B cell (primary cell): ENCODE data around the gene NFATC1. TPM values are rescaled to one million over a fixed set of nuclear protein-coding genes. Genes with fewer than 3 reads are reported as not detected.

Experiments
- ATAC-seq: fragments of 200-7000 bp; cut with Tn5 transposase; one replicate; pipeline ENCODE4 v1.10.0; 2021; ENCODE audit warnings: low read depth, mild to moderate bottlenecking, moderate number of reproducible peaks, moderate library complexity
- CTCF ChIA-PET: fragments of 350-600 bp; sonication (Branson Sonifier 250); formaldehyde crosslinking; loops from one replicate; lab custom pipeline; 2021; ENCODE audit warnings: antibody characterized with exemption, inconsistent platforms; lab: Charles Lee
- POLR2A ChIA-PET: fragments of 350-600 bp; sonication (Branson Sonifier 250); formaldehyde crosslinking; loops from one replicate; lab custom pipeline; 2021; ENCODE audit warnings: antibody characterized with exemption; lab: Charles Lee
- DNase-seq: peaks from one replicate; pipeline ENCODE4 v3.0.0; 2013
- H2AFZ ChIP-seq: 2 replicates; pipeline ENCODE4 v1.6.1; 2012; ENCODE audit warnings: mild to moderate bottlenecking, low read depth, low read length; ENCODE audit not compliant: insufficient read depth, poor library complexity, severe bottlenecking
- H3K27ac ChIP-seq, 2 donors: 1 replicate in 1 of 2; 2 replicates in 1 of 2; pipeline ENCODE4 v1.5.1; 2012 to 2013; ENCODE audit warnings: low read length in 2 of 2, mild to moderate bottlenecking in 2 of 2, moderate library complexity in 1 of 2
- H3K27me3 ChIP-seq, 4 experiments: fragments of 200-600 bp in 1 of 4; sonication (generic) in 1 of 4; replicated peaks in 1 of 4; 1 replicate in 2 of 4; 2 replicates in 2 of 4; pipeline versions ENCODE4 v1.6.1 to v1.7.0; 2013 to 2016; ENCODE audit warnings: low read length in 3 of 4, mild to moderate bottlenecking in 2 of 4, mixed read lengths in 1 of 4, moderate library complexity in 1 of 4; ENCODE audit not compliant: insufficient read depth in 4 of 4, control insufficient read depth in 3 of 4; ENCODE audit errors: control extremely low read depth in 1 of 4
- H3K36me3 ChIP-seq, 2 experiments: replicated peaks in 1 of 2; 1 replicate in 1 of 2; 2 replicates in 1 of 2; pipeline versions ENCODE4 v1.6.1 to v1.7.1; 2013; ENCODE audit warnings: low read length in 1 of 2; ENCODE audit not compliant: insufficient read depth in 2 of 2, control insufficient read depth in 1 of 2; ENCODE audit errors: control extremely low read depth in 1 of 2, extremely low read depth in 1 of 2
- H3K4me1 ChIP-seq, 2 donors: fragments of 200-600 bp in 1 of 2; sonication (generic) in 1 of 2; 1 replicate in 1 of 2; 2 replicates in 1 of 2; pipeline versions ENCODE4 v1.5.1 to v1.6.1; 2013 to 2017; ENCODE audit warnings: low read length in 2 of 2; ENCODE audit not compliant: control insufficient read depth in 2 of 2, insufficient read depth in 2 of 2
- H3K4me2 ChIP-seq: replicated peaks from 2 replicates; pipeline ENCODE3; 2012; ENCODE audit warnings: mild to moderate bottlenecking, low read depth, low read length; ENCODE audit not compliant: poor library complexity, severe bottlenecking
- H3K4me3 ChIP-seq, 5 experiments: fragments of 200-600 bp in 1 of 5; sonication (generic) in 1 of 5; 1 replicate in 3 of 5; 2 replicates in 2 of 5; pipeline versions ENCODE4 v1.5.1 to v1.7.0; 2011 to 2016; ENCODE audit warnings: low read length in 4 of 5, mild to moderate bottlenecking in 4 of 5, low read depth in 2 of 5, control low read depth in 1 of 5, moderate library complexity in 1 of 5; ENCODE audit not compliant: insufficient read depth in 1 of 5; ENCODE audit errors: control extremely low read depth in 1 of 5, extremely low read depth in 1 of 5
- H3K79me2 ChIP-seq: fragments of 200-600 bp; sonication (generic); one replicate; pipeline ENCODE4 v1.6.0; 2016; ENCODE audit warnings: low read length; ENCODE audit not compliant: control insufficient read depth, insufficient read depth
- H3K9ac ChIP-seq: fragments of 200-600 bp; sonication (generic); 2 replicates; pipeline ENCODE4 v1.6.1; 2017; ENCODE audit warnings: mild to moderate bottlenecking, low read length, moderate library complexity
- H3K9me3 ChIP-seq, 3 donors: one replicate each; pipeline versions ENCODE4 v1.6.1 to v1.7.1; 2013; ENCODE audit warnings: low read length in 2 of 3; ENCODE audit not compliant: control insufficient read depth in 2 of 3, insufficient read depth in 1 of 3; ENCODE audit errors: control extremely low read depth in 1 of 3
- H4K20me1 ChIP-seq: 2 replicates; pipeline ENCODE4 v1.6.0; 2012; ENCODE audit warnings: mild to moderate bottlenecking, low read length; ENCODE audit not compliant: insufficient read depth, control insufficient read depth, poor library complexity, severe bottlenecking
- H3K27ac Mint-ChIP-seq: one replicate; pipeline ENCODE4 v1.8.0; 2021; ENCODE audit warnings: mixed read lengths
- H3K27me3 Mint-ChIP-seq: one replicate; pipeline ENCODE4 v1.8.0; 2021; ENCODE audit warnings: mixed read lengths
- H3K4me1 Mint-ChIP-seq: one replicate; pipeline ENCODE4 v1.8.0; 2021; ENCODE audit warnings: mixed read lengths
- H3K4me3 Mint-ChIP-seq: one replicate; pipeline ENCODE4 v1.8.0; 2021; ENCODE audit warnings: mixed read lengths
- H3K9me3 Mint-ChIP-seq: one replicate; pipeline ENCODE4 v1.8.0; 2022; ENCODE audit warnings: mixed read lengths; ENCODE audit not compliant: insufficient read depth
- CTCF ChIP-seq: fragments of 200-600 bp; IDR thresholded peaks from one replicate; pipeline ENCODE4 v1.8.0; 2022; ENCODE audit warnings: antibody characterized with exemption, mild to moderate bottlenecking
- EZH2 ChIP-seq: IDR thresholded peaks from 2 replicates; pipeline ENCODE4 v1.6.1; 2012; ENCODE audit warnings: borderline replicate concordance, low read depth, mild to moderate bottlenecking, moderate library complexity, low read length; ENCODE audit not compliant: insufficient read depth, poor library complexity, severe bottlenecking
- WGBS: methylation state at CpG from one replicate; pipeline ENCODE4 v1.1.5; 2013; ENCODE audit warnings: missing lambda C conversion rate; ENCODE audit not compliant: insufficient coverage; 5-methylcytosine and 5-hydroxymethylcytosine counted together
- intact Hi-C: fragments of 100-400 bp; cut with micrococcal nuclease; formaldehyde crosslinking; loops from one replicate; pipeline ENCODE4 v1.10.0; 2022
- polyA plus RNA-seq: library from polyadenylated mRNA; depleted of rRNA; stranded (reverse); fragments of >200 nt; gene quantifications from 2 replicates; pipeline ENCODE4 v1.2.3, GENCODE V29; 2012
- total RNA-seq, 2 donors: library from RNA; stranded (reverse); fragments of 120-200 nt in 1 of 2; gene quantifications; 1 replicate in 1 of 2; 2 replicates in 1 of 2; pipeline versions ENCODE4 v1.2.3 to v1.2.4, GENCODE V29; 2013 to 2022

The NFATC1 gene
- total and polyA plus RNA-seq, 2 donors (not counting 1 experiment from before 2014, with no cell fraction given): 32.2 to 108 TPM

- Mint-ChIP-seq H3K9me3 (no peaks in the 10 kb centered on the region), H3K27ac (no peak overlapping the region), H3K27me3 (no peaks in the 10 kb centered on the region), H3K4me3 (no peak overlapping the region), H3K4me1 (peaks cover 71% of the 10 kb centered on the region)
- Histone ChIP-seq H3K4me2 (no peak overlapping the region), H3K36me3 (peaks cover 0 to 57% of the 10 kb centered on the region in 2 experiments), H2AFZ (no peak overlapping the region), H3K79me2 (peaks cover 100% of the 10 kb centered on the region), H4K20me1 (peaks cover 100% of the 10 kb centered on the region), H3K27me3 (no peaks in the 10 kb centered on the region), H3K4me1 (peaks cover 27 to 72% of the 10 kb centered on the region in 2 donors), H3K4me3 (no peak overlapping the region), H3K27ac (no peak overlapping the region), H3K9ac (no peak overlapping the region), H3K9me3 (no peaks in the 10 kb centered on the region)
- intact Hi-C loops: no loop called here
- CTCF ChIA-PET: interaction anchor here (1.5 to 2.1 kb wide), 2 partner anchors 14 to 35 kb away, joined by 3 to 5 read pairs; no protein-coding TSS in a partner anchor
- 95% methylated on average over 30 of the region's 31 CpGs for WGBS
- DNase-seq: no peak
- no peak for TF ChIP-seq EZH2
- TF ChIP-seq CTCF: no peak
- POLR2A ChIA-PET: no interaction called here
- no peak for ATAC-seq
Observed at GRCh38 chr18:79440316-79441110, 44.8 kb downstream of the NFATC1 start.

DNA sequence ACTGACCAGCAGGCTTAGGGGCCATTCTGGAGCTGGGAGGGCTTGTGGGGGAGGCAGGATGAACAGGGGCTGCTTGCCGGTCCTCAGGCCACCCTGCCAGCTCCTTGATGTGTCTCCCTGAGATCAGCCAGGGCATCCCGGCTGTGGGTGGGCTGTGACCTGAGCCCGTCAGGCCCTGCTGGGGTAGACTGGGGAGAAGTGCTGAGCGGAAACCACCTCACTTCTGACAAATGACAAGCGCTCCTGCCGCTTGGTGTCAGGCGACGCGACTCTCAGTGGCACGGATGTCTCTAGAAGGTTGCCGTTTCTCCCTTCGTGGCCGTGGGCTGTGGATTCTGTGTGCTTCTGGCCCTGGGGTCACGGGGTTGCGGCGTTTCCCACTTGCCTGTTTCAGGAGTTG lies 45.7 kb downstream of the NFATC1 start:
- no peak overlapping the region for H3K4me2 ChIP-seq
- no peak overlapping the region for H3K9ac ChIP-seq
- POLR2A ChIA-PET: no interaction called here
- no peaks in the 10 kb centered on the region for H3K27me3 ChIP-seq
- Mint-ChIP-seq H3K4me1 (peaks cover 67% of the 10 kb centered on the region), H3K27ac (peak overlapping the region; percentile 59), H3K9me3 (no peaks in the 10 kb centered on the region), H3K4me3 (no peak overlapping the region), H3K27me3 (no peaks in the 10 kb centered on the region)
- no peaks in the 10 kb centered on the region for H3K9me3 ChIP-seq
- intact Hi-C loops: no loop called here
- CTCF ChIA-PET: no interaction called here
- ATAC-seq (no peak), DNase-seq (no peak)
- peaks cover 100% of the 10 kb centered on the region for H3K79me2 ChIP-seq
- 98% methylated on average over 14 of the region's 16 CpGs for WGBS
- H3K4me3 ChIP-seq: no peak overlapping the region
- H3K4me1 ChIP-seq: peaks cover 20 to 63% of the 10 kb centered on the region in 2 donors
- no peak overlapping the region for H2AFZ ChIP-seq
- no peak overlapping the region for H3K27ac ChIP-seq
- TF ChIP-seq EZH2 (no peak), CTCF (no peak)
- H4K20me1 ChIP-seq: peaks cover 100% of the 10 kb centered on the region
- peaks cover 0 to 60% of the 10 kb centered on the region in 2 experiments for H3K36me3 ChIP-seq
